GM12878 (cell line): ENCODE data around the gene PIP5KL1. TPM values are rescaled to one million over a fixed set of nuclear protein-coding genes. Genes with fewer than 3 reads are reported as not detected.

ENCODE experiments used
- ATAC-seq: fragments of 200-7000 bp; cut with Tn5 transposase; 3 replicates; pipeline ENCODE4 v1.9.1; 2020; ENCODE audit warnings: mild to moderate bottlenecking, moderate library complexity
- BruUV-seq: library from RNA; stranded (reverse); fragments of 400-500 nt; replicated peaks from 2 replicates; lab custom pipeline; 2021; lab: Mats Ljungman, UMichigan
- CTCF ChIA-PET: fragments of 300-600 bp; sonication (Branson Sonifier 250); formaldehyde crosslinking; extraction: SDS; loops from one replicate; lab custom pipeline; 2021; ENCODE audit warnings: inconsistent platforms; lab: Yijun Ruan, JAX
- POLR2A ChIA-PET: fragments of 350-600 bp; formaldehyde crosslinking; extraction: SDS; loops from one replicate; lab custom pipeline; 2021; ENCODE audit warnings: inconsistent platforms; lab: Charles Lee
- RAD21 ChIA-PET: fragments of 300-600 bp; sonication (Branson Sonifier 250); formaldehyde crosslinking; loops from one replicate; lab custom pipeline; 2023; ENCODE audit warnings: antibody characterized with exemption; ENCODE audit not compliant: unreplicated experiment; lab: Charles Lee
- SMC1A ChIA-PET: fragments of 300-600 bp; sonication (Branson Sonifier 250); formaldehyde crosslinking; loops from one replicate; lab custom pipeline; 2023; ENCODE audit not compliant: unreplicated experiment, uncharacterized antibody; lab: Charles Lee
- DNase-seq: peaks from one replicate; pipeline ENCODE4 v3.0.0-alpha.2; 2011; ENCODE audit warnings: low read depth, low spot score
- FAIRE-seq: peaks from 3 replicates; lab custom pipeline; 2011; peaks lifted over from hg19 to GRCh38; lab: Jason Lieb, UNC
- H2AFZ ChIP-seq: 2 replicates; pipeline ENCODE4 v1.6.0; 2011; ENCODE audit warnings: low read depth, low read length, control low read depth; ENCODE audit not compliant: control insufficient read depth
- H3K27ac ChIP-seq: 2 replicates; pipeline ENCODE4 v1.5.1; 2011; ENCODE audit warnings: control low read depth; ENCODE audit not compliant: control insufficient read depth, insufficient read depth
- H3K27me3 ChIP-seq, 2 experiments: replicated peaks in 1 of 2; 2 replicates each; pipeline versions ENCODE4 v1.6.0 to v1.6.1; 2011; ENCODE audit warnings: low read length in 1 of 2; ENCODE audit not compliant: control insufficient read depth in 2 of 2, insufficient read depth in 2 of 2
- H3K36me3 ChIP-seq, 2 experiments: 2 replicates each; pipeline ENCODE4 v1.5.1; 2011; ENCODE audit warnings: low read length in 1 of 2; ENCODE audit not compliant: control insufficient read depth in 2 of 2, insufficient read depth in 2 of 2
- H3K4me1 ChIP-seq: 2 replicates; pipeline ENCODE4 v1.6.1; 2011; ENCODE audit warnings: mild to moderate bottlenecking, low read length, moderate library complexity, mixed read lengths; ENCODE audit not compliant: control insufficient read depth, insufficient read depth
- H3K4me2 ChIP-seq: 2 replicates; pipeline ENCODE4 v1.6.0; 2011; ENCODE audit warnings: control low read depth; ENCODE audit not compliant: control insufficient read depth, insufficient read depth
- H3K4me3 ChIP-seq: fragments of 200-600 bp; sonication (generic); 2 replicates; pipeline ENCODE4 v1.5.1; 2016
- H3K79me2 ChIP-seq: 2 replicates; pipeline ENCODE4 v1.6.0; 2011; ENCODE audit warnings: low read length; ENCODE audit not compliant: control insufficient read depth, insufficient read depth
- H3K9ac ChIP-seq: 2 replicates; pipeline ENCODE4 v1.8.0; 2011; ENCODE audit warnings: low read length, control low read depth, mixed read lengths; ENCODE audit not compliant: control insufficient read depth, insufficient read depth
- H3K9me3 ChIP-seq: replicated peaks from 3 replicates; pipeline ENCODE4 v1.5.1; 2011; ENCODE audit warnings: mild to moderate bottlenecking, low read length; ENCODE audit not compliant: control insufficient read depth, insufficient read depth
- H4K20me1 ChIP-seq: 2 replicates; pipeline ENCODE4 v1.6.0; 2011; ENCODE audit not compliant: control insufficient read depth, insufficient read depth
- BCL11A ChIP-seq: IDR thresholded peaks from 2 replicates; pipeline ENCODE4 v1.6.1; 2011; ENCODE audit warnings: low read depth, low read length
- CHD4 ChIP-seq: fragments of 200-600 bp; sonication (generic); IDR thresholded peaks from 2 replicates; pipeline ENCODE4 v1.6.1; 2016; ENCODE audit warnings: mild to moderate bottlenecking
- EED ChIP-seq: sonication (generic); IDR thresholded peaks from 2 replicates; pipeline ENCODE4 v1.6.1; 2016; ENCODE audit warnings: antibody characterized with exemption, low read depth
- ESRRA ChIP-seq: IDR thresholded peaks from 2 replicates; pipeline ENCODE4 v1.6.1; 2012; ENCODE audit warnings: mild to moderate bottlenecking, low read length, improper control_type of control experiment
- GABPA ChIP-seq: IDR thresholded peaks from 2 replicates; pipeline ENCODE4 v1.6.1; 2014; ENCODE audit warnings: antibody characterized with exemption, low read depth, mild to moderate bottlenecking, inconsistent platforms
- HSF1 ChIP-seq: fragments of 150-350 bp; IDR thresholded peaks from 2 replicates; pipeline ENCODE4 v1.6.1; 2014; ENCODE audit warnings: mild to moderate bottlenecking, low read depth, low read length
- KLF5 ChIP-seq: fragments of 450-650 bp; IDR thresholded peaks from 2 replicates; pipeline ENCODE4 v1.6.1; 2014; ENCODE audit warnings: mild to moderate bottlenecking; ENCODE audit not compliant: partially characterized antibody
- REST ChIP-seq: IDR thresholded peaks from 2 replicates; pipeline ENCODE4 v1.6.1; 2012; ENCODE audit warnings: mild to moderate bottlenecking, low read depth, low read length
- WGBS: methylation state at CpG from one replicate; pipeline ENCODE4 v1.1.6; 2016; ENCODE audit warnings: low lambda C conversion rate; ENCODE audit not compliant: insufficient replicate concordance, insufficient coverage; ENCODE audit errors: missing lambda C conversion rate; 5-methylcytosine and 5-hydroxymethylcytosine counted together
- in situ Hi-C: fragments of 300-500 bp; cut with MboI; formaldehyde crosslinking; loops from 9 replicates; pipeline ENCODE4 v1.14.3; 2018; ENCODE audit warnings: mixed read lengths
- intact Hi-C: fragments of 100-400 bp; cut with micrococcal nuclease; formaldehyde crosslinking; loops from one replicate; pipeline ENCODE4 v1.14.2; 2022; ENCODE audit not compliant: unreplicated experiment
- polyA plus RNA-seq, 11 experiments: library from polyadenylated mRNA; depleted of rRNA in 4 of 11; unstranded in 6 of 11; stranded (reverse) in 5 of 11; fragments of >200 nt; fragmentation: Nextera tagmentation in 4 of 11; fragmentation: Illumina TruSeq in 1 of 11; extraction: Ambion mirVana in 4 of 11; extraction: Trizol in 1 of 11; gene quantifications; 1 replicate in 1 of 11; 2 replicates in 10 of 11; pipeline versions ENCODE4 v1.2.1 to v1.2.3, GENCODE V29; 2011 to 2016; ENCODE audit warnings: inconsistent platforms in 2 of 11, missing spikeins in 2 of 11, low read depth in 1 of 11
- total RNA-seq, 4 experiments: library from RNA; depleted of rRNA in 3 of 4; stranded (reverse); fragments of >200 nt in 3 of 4; fragmentation: Illumina TruSeq in 1 of 4; extraction: Trizol in 1 of 4; gene quantifications; 2 replicates each; pipeline versions ENCODE4 v1.2.1 to v1.2.3, GENCODE V29; 2013 to 2021
- TF ChIP-seq, protein P1 (sequence below), 3 experiments: IDR thresholded peaks in 2 of 3; conservative IDR thresholded peaks in 1 of 3; 2 replicates each; pipeline ENCODE4 v1.5.1; 2011; ENCODE audit warnings: low read depth in 3 of 3, low read length in 3 of 3, mild to moderate bottlenecking in 3 of 3, control low read depth in 2 of 3, moderate library complexity in 2 of 3, inconsistent platforms in 1 of 3, mixed read lengths in 1 of 3; ENCODE audit not compliant: control insufficient read depth in 2 of 3, insufficient read depth in 1 of 3; ENCODE audit errors: extremely low read depth in 1 of 3
- TF ChIP-seq, protein P2 (sequence below): fragments of 450-650 bp; IDR thresholded peaks from 2 replicates; pipeline ENCODE4 v1.6.1; 2017; ENCODE audit warnings: mild to moderate bottlenecking
- TF ChIP-seq, protein P3 (sequence below): IDR thresholded peaks from 2 replicates; pipeline ENCODE4 v1.6.1; 2011; ENCODE audit warnings: low read depth, mild to moderate bottlenecking, low read length, moderate library complexity, borderline replicate concordance; ENCODE audit errors: extremely low read depth

Gene PIP5KL1
- total and polyA plus RNA-seq, 10 of the 15 experiments (the other 5 are each of a cell fraction or from before 2014, with no cell fraction given): 0.04 to 0.67 (median 0.43) TPM; not detected in 2

DNA sequence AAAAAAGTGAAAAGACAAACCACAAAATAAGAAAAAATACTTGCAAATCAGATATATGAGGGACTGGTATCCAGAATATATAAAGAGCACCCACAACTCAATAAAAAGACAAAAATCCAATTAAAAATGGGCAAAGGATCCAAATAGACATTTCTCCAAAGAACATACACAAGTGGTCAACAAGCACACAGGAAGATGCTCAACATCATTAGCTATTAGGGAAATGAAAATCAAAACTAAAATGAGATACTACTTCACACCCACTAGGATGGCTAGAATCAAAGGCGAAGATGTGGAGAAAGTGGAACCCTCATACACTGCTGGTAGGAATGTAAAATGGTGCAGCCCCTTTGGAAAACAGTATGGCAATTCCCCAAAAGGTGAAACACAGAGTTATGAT, 28.2 kb upstream of the PIP5KL1 start:
- TF ChIP-seq, protein P1, sequence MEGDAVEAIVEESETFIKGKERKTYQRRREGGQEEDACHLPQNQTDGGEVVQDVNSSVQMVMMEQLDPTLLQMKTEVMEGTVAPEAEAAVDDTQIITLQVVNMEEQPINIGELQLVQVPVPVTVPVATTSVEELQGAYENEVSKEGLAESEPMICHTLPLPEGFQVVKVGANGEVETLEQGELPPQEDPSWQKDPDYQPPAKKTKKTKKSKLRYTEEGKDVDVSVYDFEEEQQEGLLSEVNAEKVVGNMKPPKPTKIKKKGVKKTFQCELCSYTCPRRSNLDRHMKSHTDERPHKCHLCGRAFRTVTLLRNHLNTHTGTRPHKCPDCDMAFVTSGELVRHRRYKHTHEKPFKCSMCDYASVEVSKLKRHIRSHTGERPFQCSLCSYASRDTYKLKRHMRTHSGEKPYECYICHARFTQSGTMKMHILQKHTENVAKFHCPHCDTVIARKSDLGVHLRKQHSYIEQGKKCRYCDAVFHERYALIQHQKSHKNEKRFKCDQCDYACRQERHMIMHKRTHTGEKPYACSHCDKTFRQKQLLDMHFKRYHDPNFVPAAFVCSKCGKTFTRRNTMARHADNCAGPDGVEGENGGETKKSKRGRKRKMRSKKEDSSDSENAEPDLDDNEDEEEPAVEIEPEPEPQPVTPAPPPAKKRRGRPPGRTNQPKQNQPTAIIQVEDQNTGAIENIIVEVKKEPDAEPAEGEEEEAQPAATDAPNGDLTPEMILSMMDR (IDR thresholded peaks at IDR 0.05 in 2 of 3, conservative IDR thresholded peaks at IDR 0.05 in 1 of 3; ENCODE audit: control insufficient read depth in 2 of 3, extremely low read depth in 1 of 3, insufficient read depth in 1 of 3, low read depth in 3 of 3, low read length in 3 of 3): no peak
- TF ChIP-seq CHD4 (no peak), ESRRA (no peak), REST (no peak), EED (no peak), GABPA (no peak), BCL11A (no peak), HSF1 (no peak), KLF5 (no peak)
- TF ChIP-seq, protein P2, sequence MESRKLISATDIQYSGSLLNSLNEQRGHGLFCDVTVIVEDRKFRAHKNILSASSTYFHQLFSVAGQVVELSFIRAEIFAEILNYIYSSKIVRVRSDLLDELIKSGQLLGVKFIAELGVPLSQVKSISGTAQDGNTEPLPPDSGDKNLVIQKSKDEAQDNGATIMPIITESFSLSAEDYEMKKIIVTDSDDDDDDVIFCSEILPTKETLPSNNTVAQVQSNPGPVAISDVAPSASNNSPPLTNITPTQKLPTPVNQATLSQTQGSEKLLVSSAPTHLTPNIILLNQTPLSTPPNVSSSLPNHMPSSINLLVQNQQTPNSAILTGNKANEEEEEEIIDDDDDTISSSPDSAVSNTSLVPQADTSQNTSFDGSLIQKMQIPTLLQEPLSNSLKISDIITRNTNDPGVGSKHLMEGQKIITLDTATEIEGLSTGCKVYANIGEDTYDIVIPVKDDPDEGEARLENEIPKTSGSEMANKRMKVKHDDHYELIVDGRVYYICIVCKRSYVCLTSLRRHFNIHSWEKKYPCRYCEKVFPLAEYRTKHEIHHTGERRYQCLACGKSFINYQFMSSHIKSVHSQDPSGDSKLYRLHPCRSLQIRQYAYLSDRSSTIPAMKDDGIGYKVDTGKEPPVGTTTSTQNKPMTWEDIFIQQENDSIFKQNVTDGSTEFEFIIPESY: no peak
- TF ChIP-seq, protein P3, sequence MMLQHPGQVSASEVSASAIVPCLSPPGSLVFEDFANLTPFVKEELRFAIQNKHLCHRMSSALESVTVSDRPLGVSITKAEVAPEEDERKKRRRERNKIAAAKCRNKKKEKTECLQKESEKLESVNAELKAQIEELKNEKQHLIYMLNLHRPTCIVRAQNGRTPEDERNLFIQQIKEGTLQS: no peak
- no peak overlapping the region for H2AFZ ChIP-seq
- H3K27ac ChIP-seq: no peak overlapping the region
- in situ Hi-C loops (no loop called here), intact Hi-C loops (no loop called here)
- no peak overlapping the region for H3K9ac ChIP-seq
- H3K36me3 ChIP-seq: no peaks in the 10 kb centered on the region; a peak in 2 of 4 replicates
- ChIA-PET SMC1A (interaction anchor here (1.2 to 6.7 kb wide), 2 partner anchors 23 to 73 kb away, joined by 3 to 96 read pairs; no protein-coding TSS in a partner anchor), RAD21 (interaction anchor here (0.7 to 1.0 kb wide), 2 partner anchors 73 to 76 kb away, joined by 3 to 4 read pairs; no protein-coding TSS in a partner anchor), CTCF (interaction anchor here (1.1 to 13.8 kb wide), 4 partner anchors 11 to 74 kb away, joined by 3 to 332 read pairs (median 5); no protein-coding TSS in a partner anchor), POLR2A (no interaction called here)
- no peak overlapping the region for H3K4me3 ChIP-seq
- no TSS peak for BruUV-seq
- H3K9me3 ChIP-seq: no peaks in the 10 kb centered on the region
- no peaks in the 10 kb centered on the region for H3K27me3 ChIP-seq
- WGBS: 50% methylated on average over 1 of the region's 1 CpG
- no peak for FAIRE-seq
- H4K20me1 ChIP-seq: 0 out of 2 replicates have a peak, but pooled peaks cover 3% of the 10 kb centered on the region
- peaks cover 3% of the 10 kb centered on the region for H3K79me2 ChIP-seq
- ATAC-seq: no peak
- DNase-seq: no peak
- H3K4me2 ChIP-seq: no peak overlapping the region
- peaks cover 19% of the 10 kb centered on the region for H3K4me1 ChIP-seq
